HFF-Myc (cell line): Measurements from ENCODE around the gene MUC22.
A peak's percentile ranks its signal among the peaks of the same experiment; 100 is the strongest.
"Not testable (repeated sequence)": the region's sequence is repeated elsewhere in the genome, so short reads cannot be mapped to it uniquely, and the experiment has no call there.

Source experiments
- DNase-seq: peaks from one replicate; pipeline ENCODE4 v3.0.0-alpha.2; 2011; ENCODE audit warnings: low read depth; ENCODE audit errors: extremely low read depth
- H3K4me3 ChIP-seq: replicated peaks from 2 replicates; pipeline ENCODE4 v1.5.1; 2011; ENCODE audit warnings: low read depth, mild to moderate bottlenecking, control low read depth, low read length
- TF ChIP-seq, protein P1 (sequence below): IDR thresholded peaks from 2 replicates; pipeline ENCODE4 v1.5.1; 2012; ENCODE audit warnings: mild to moderate bottlenecking, low read depth, low read length, control low read depth; ENCODE audit errors: missing control alignments

Gene MUC22

DNA sequence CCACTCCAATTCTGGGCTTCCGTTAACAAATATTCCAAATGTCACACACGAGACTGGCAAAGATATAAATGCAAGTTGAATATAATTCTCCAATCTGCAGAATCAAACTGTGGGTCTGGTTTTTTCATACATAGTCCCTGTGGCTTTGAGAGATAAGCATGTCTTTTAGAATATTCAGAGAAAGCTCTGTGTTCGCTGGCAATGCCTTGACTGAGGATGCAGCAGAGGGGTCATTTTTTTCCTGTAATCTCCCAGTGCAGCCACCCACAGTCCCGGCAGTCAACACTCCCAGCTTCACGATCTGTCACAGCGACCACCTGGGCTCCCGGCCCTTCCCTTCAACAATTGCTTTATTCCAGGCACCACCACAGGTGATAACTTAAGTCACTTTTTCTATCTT, 30.5 kb downstream of the MUC22 start:
- H3K4me3 ChIP-seq, result no peak overlapping the region
- DNase-seq, result no peak
- TF ChIP-seq, protein P1, sequence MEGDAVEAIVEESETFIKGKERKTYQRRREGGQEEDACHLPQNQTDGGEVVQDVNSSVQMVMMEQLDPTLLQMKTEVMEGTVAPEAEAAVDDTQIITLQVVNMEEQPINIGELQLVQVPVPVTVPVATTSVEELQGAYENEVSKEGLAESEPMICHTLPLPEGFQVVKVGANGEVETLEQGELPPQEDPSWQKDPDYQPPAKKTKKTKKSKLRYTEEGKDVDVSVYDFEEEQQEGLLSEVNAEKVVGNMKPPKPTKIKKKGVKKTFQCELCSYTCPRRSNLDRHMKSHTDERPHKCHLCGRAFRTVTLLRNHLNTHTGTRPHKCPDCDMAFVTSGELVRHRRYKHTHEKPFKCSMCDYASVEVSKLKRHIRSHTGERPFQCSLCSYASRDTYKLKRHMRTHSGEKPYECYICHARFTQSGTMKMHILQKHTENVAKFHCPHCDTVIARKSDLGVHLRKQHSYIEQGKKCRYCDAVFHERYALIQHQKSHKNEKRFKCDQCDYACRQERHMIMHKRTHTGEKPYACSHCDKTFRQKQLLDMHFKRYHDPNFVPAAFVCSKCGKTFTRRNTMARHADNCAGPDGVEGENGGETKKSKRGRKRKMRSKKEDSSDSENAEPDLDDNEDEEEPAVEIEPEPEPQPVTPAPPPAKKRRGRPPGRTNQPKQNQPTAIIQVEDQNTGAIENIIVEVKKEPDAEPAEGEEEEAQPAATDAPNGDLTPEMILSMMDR, result no peak

DNA sequence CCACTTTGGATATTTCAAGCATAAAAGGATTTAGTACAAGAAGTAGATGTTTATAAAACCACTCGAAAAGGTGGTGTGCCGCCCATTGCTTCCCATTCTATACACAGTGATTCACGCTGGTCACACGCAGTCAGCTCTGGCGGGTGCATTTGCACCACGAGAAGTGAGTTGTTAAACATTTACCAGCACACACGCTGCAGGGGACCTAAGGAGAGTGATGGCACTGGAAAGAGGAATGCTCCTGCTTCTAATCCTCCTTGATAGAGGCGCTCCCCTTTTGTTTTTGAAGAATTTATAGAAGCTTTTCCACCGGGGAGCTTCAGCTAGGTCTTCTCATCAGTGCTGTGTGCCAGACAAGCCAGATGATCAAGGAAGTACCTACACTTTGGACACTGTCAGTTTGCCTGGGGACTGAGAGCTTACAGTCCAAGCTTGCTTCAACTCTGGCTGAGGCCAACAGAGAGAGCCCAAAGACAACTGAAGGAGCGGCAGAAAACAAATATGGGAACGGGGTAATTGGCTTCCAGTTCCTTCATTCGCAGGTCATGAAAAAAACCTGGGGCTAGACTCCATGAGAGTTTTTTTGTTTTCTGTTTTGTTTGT, 31.2 kb downstream of the MUC22 start:
- TF ChIP-seq, protein P1, result no peak
- no peak for DNase-seq
- H3K4me3 ChIP-seq, result no peak overlapping the region

DNA sequence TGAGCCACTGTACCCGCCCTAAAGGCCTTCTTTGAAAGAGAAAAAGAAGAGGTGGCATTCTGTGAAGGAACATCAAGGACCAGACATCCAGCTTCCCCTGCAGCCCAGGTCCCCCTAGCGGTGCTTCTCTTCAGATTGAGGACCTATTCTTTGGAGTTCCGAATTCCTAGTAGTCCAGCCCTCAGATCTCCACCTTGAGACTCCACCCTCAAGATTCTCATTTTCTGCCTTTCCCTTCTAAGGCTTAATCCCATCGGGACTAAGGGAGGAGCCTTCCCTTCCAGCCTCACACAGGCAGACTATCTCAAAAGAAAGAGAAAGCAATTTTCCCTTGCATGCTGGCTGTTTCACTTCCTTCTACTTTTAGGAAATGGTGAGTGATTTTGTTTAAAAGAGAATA, 32.5 kb downstream of the MUC22 start:
- TF ChIP-seq, protein P1, result peak; percentile 41
- no peak for DNase-seq

DNA sequence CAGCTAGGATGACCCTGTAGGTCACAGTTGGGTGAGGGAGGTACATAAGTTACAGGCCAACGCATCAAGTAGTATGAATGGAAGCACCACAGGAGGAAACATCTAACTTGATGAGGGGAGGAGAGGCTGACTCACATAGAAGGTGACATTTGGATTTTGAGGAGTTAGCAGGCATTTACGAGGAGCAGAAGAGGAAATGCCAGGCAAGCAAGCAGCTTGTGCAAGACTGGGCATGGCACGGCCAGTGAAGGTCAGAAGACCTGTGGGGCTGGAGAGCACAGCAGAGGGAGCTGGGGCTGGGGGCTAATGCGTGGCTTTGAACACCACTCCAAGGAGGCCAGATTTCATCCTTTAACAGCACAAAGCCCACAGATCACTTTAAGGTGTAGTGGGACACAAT, 37.8 kb downstream of the MUC22 start:
- no peak for DNase-seq
- TF ChIP-seq, protein P1, result no peak
- H3K4me3 ChIP-seq, result no peak overlapping the region

More for the DNA sequence above, 32.5 kb downstream of the MUC22 start:
- no peak overlapping the region for H3K4me3 ChIP-seq

DNA sequence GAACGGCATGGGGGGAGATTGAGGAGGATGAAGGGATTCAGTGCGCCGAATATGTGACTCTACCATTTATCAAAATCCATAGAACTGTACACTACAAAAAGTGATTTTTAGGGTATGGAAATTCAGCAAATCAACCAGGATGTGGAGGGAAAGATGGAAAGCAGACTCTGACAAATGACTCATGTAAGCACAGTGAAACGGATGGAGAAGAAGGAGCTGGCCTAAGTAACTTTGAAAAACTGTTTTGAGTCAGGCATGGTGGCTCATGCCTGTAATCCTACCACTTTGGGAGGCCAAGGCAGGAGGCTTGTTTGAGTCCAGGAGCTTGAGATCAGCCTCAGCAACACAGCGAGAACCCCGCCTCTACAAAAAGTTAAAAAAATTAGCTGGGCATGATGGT, 39.2 kb downstream of the MUC22 start:
- TF ChIP-seq, protein P1, result no peak
- no peak for DNase-seq
- no peak overlapping the region for H3K4me3 ChIP-seq

DNA sequence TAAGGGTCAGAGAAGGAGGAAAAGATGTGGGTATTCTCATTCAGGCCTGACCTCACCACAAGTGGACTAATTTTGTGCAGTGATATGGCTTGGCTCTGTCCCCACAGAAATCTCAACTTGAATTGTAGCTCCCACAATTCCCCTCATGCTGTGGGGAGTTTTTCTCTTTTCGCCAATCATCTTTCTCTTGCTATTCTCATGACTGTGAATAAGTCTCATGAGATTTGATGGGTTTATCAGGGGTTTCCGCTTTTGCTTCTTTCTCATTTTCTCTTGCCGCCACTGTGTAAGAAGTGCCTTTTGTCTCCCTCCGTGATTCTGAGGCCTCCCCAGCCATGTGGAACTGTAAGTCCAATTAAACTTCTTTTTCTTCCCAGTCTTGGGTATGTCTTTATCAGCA, 42.9 kb downstream of the MUC22 start:
- DNase-seq, H3K4me3 ChIP-seq: not testable (repeated sequence)

DNA sequence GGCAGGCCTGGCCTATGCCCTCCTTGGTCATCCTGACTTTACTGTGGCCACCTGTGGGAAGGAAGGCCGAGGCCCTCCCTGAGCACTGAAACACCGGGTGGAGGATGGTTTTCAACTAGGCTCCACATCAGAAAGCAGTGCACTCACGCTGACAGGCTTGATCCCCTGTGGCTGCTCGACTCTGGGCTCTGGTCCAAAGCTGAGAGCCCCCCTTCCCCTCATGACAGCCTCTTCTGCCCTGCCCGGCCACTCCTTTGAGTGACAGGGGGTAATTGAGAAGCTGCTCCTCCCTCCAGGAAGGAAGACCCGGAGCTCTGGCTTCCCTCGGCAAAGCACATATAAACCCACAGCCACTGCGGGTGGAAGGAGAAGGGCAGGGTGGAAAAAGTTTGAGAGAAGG, 43.6 kb downstream of the MUC22 start:
- DNase-seq, result no peak
- no peak overlapping the region for H3K4me3 ChIP-seq
- TF ChIP-seq, protein P1, result no peak
